Measurements from ENCODE around the gene ZC3HAV1. TPM values are rescaled to one million over a fixed set of nuclear protein-coding genes. Genes with fewer than 3 reads are reported as not detected.
"Not testable (repeated sequence)": the region's sequence is repeated elsewhere in the genome, so short reads cannot be mapped to it uniquely, and the experiment has no call there.

ZC3HAV1 gene
- total RNA-seq: 6.8 TPM
- long read RNA-seq, partial matches to known transcripts: 2 of 5 reads
- long read RNA-seq, other reads (novel, unspliced or antisense): 3 of 5 reads

- intact Hi-C loops (cut with DNase I): no loop called here
- peak; percentile 94 for DNase-seq (ENCODE audit: low spot score)
Measured at GRCh38 chr7:139109188-139109982, at the start of gene ZC3HAV1. Gene ZC3HAV1, minus strand, starts transcription at chr7:139109720. Its CDS starts 389 bp downstream, at chr7:139109331.

- intact Hi-C loops (cut with DNase I): no loop called here
- DNase-seq (ENCODE audit: low spot score): no peak
Measured at GRCh38 chr7:139153832-139154231, 44.3 kb upstream of the ZC3HAV1 start.

- no peak for DNase-seq (ENCODE audit: low spot score)
- intact Hi-C loops (cut with DNase I): no loop called here
Measured at GRCh38 chr7:139152149-139152548, 42.6 kb upstream of the ZC3HAV1 start.

GRCh38 chr7:139139150-139139549 is 29.6 kb upstream of the ZC3HAV1 start:
- intact Hi-C loops (cut with DNase I): no loop called here
- no peak for DNase-seq (ENCODE audit: low spot score)

GRCh38 chr7:139133335-139134139 is 24.0 kb upstream of the ZC3HAV1 start:
- DNase-seq (ENCODE audit: low spot score): peak; percentile 96
- intact Hi-C loops (cut with DNase I): no loop called here

- intact Hi-C loops (cut with DNase I): no loop called here
- no peak for DNase-seq (ENCODE audit: low spot score)
Measured at GRCh38 chr7:139132887-139133286, 23.4 kb upstream of the ZC3HAV1 start.

GRCh38 chr7:139131601-139132041 is 22.1 kb upstream of the ZC3HAV1 start:
- DNase-seq (ENCODE audit: low spot score): no peak
- intact Hi-C loops (cut with DNase I): no loop called here

- intact Hi-C loops (cut with DNase I); DNase-seq (ENCODE audit: low spot score): not testable (repeated sequence)
Measured at GRCh38 chr7:139129814-139130213, 20.3 kb upstream of the ZC3HAV1 start.

- intact Hi-C loops (cut with DNase I): no loop called here
- DNase-seq (ENCODE audit: low spot score): no peak
Measured at GRCh38 chr7:139127648-139128047, 18.1 kb upstream of the ZC3HAV1 start.

- intact Hi-C loops (cut with DNase I): no loop called here
- no peak for DNase-seq (ENCODE audit: low spot score)
Measured at GRCh38 chr7:139125657-139126056, 16.1 kb upstream of the ZC3HAV1 start.

GRCh38 chr7:139124995-139125394 is 15.5 kb upstream of the ZC3HAV1 start:
- intact Hi-C loops (cut with DNase I); DNase-seq (ENCODE audit: low spot score): not testable (repeated sequence)

GRCh38 chr7:139124084-139124914 is 14.8 kb upstream of the ZC3HAV1 start:
- no peak for DNase-seq (ENCODE audit: low spot score)
- intact Hi-C loops (cut with DNase I): no loop called here

GRCh38 chr7:139119486-139119849 is 9.9 kb upstream of the ZC3HAV1 start:
- intact Hi-C loops (cut with DNase I): no loop called here

GRCh38 chr7:139118805-139119485 is 9.4 kb upstream of the ZC3HAV1 start:
- intact Hi-C loops (cut with DNase I): no loop called here
- no peak for DNase-seq (ENCODE audit: low spot score)

More at GRCh38 chr7:139119486-139119849, 9.9 kb upstream of the ZC3HAV1 start:
- DNase-seq (ENCODE audit: low spot score): no peak

GRCh38 chr7:139118234-139118804 is 8.8 kb upstream of the ZC3HAV1 start:
- intact Hi-C loops (cut with DNase I): no loop called here
- DNase-seq (ENCODE audit: low spot score): no peak

GRCh38 chr7:139117599-139118233 is 8.2 kb upstream of the ZC3HAV1 start:
- intact Hi-C loops (cut with DNase I): no loop called here
- DNase-seq (ENCODE audit: low spot score): no peak

GRCh38 chr7:139116999-139117398 is 7.5 kb upstream of the ZC3HAV1 start:
- intact Hi-C loops (cut with DNase I): no loop called here
- no peak for DNase-seq (ENCODE audit: low spot score)

- intact Hi-C loops (cut with DNase I): no loop called here
- DNase-seq (ENCODE audit: low spot score): no peak
Measured at GRCh38 chr7:139115104-139115503, 5.6 kb upstream of the ZC3HAV1 start.

All from cardiac septum (tissue), 1 donor.